Esophagus squamous epithelium (tissue), 4 donors: ENCODE data around the gene CDCP1.

ENCODE experiments used
- POLR2A ChIP-seq, 4 donors: fragments of 450-650 bp; IDR thresholded peaks; one replicate each; pipeline ENCODE4 v1.6.1; 2017; ENCODE audit warnings: antibody characterized with exemption in 4 of 4, mild to moderate bottlenecking in 4 of 4, moderate library complexity in 3 of 4
- TF ChIP-seq, protein P1 (sequence below), 6 experiments: fragments of 450-650 bp in 4 of 6; fragments of 200-600 bp in 2 of 6; sonication (generic) in 2 of 6; IDR thresholded peaks; one replicate each; pipeline ENCODE4 v1.5.1; 2016 to 2019; ENCODE audit warnings: antibody characterized with exemption in 6 of 6, mild to moderate bottlenecking in 4 of 6, moderate library complexity in 4 of 6

DNA sequence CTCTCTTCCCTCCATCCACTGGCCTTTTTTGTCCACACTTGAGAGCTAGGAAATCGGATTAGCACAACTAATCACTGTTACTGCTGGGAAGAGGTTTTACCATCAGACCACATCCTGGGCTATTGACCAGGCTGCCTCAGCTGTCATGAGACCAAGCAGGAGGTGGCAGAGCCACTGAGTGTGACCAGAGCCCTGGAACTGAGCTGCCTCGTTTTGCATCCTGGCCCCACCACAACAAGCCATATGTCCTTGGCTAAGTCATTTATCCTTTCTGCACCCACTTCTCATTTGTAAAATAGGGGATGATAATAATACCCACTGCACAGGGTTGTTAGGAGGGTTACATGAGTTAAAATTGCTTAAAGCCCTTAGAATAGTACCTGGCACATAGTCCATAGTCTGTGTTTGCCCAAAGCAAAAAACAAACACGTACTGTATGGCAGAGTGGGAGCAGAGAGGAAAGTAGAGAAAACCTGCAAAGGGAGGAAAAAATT, 45.8 kb upstream of the CDCP1 start:
- no peak for TF ChIP-seq POLR2A (IDR thresholded peaks at IDR 0.05)
- TF ChIP-seq, protein P1, sequence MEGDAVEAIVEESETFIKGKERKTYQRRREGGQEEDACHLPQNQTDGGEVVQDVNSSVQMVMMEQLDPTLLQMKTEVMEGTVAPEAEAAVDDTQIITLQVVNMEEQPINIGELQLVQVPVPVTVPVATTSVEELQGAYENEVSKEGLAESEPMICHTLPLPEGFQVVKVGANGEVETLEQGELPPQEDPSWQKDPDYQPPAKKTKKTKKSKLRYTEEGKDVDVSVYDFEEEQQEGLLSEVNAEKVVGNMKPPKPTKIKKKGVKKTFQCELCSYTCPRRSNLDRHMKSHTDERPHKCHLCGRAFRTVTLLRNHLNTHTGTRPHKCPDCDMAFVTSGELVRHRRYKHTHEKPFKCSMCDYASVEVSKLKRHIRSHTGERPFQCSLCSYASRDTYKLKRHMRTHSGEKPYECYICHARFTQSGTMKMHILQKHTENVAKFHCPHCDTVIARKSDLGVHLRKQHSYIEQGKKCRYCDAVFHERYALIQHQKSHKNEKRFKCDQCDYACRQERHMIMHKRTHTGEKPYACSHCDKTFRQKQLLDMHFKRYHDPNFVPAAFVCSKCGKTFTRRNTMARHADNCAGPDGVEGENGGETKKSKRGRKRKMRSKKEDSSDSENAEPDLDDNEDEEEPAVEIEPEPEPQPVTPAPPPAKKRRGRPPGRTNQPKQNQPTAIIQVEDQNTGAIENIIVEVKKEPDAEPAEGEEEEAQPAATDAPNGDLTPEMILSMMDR (IDR thresholded peaks at IDR 0.05): no peak
